GM12874 (cell line): ENCODE data around the gene SMIM35.

Experiments used
- CTCF ChIP-seq: IDR thresholded peaks from 2 replicates; pipeline ENCODE4 v1.5.1; 2011; ENCODE audit warnings: low read depth, mild to moderate bottlenecking, control low read depth, low read length, moderate library complexity; ENCODE audit not compliant: insufficient read depth

The SMIM35 gene

GRCh38 chr11:118086913-118087768 is at the start of gene SMIM35:
TSS of gene SMIM35 (minus strand) at chr11:118086963. CDS start at chr11:118086757, 206 bp downstream.
- TF ChIP-seq CTCF = no peak

GRCh38 chr11:118136341-118136740 is 49.6 kb upstream of the SMIM35 start:
- no peak for TF ChIP-seq CTCF

- TF ChIP-seq CTCF = no peak
These were observed 49.0 kb upstream of the SMIM35 start for GRCh38 chr11:118135796-118136165.

- TF ChIP-seq CTCF = no peak
These were observed 48.5 kb upstream of the SMIM35 start for GRCh38 chr11:118135051-118135795.

- no peak for TF ChIP-seq CTCF
These were observed 47.1 kb upstream of the SMIM35 start for GRCh38 chr11:118133816-118134215.

GRCh38 chr11:118132385-118133151 is 45.8 kb upstream of the SMIM35 start:
- TF ChIP-seq CTCF = no peak
